Mucosa of stomach (tissue), 1 donor: ENCODE measurements around the gene RPLP2.

Experiments
- H3K27me3 ChIP-seq: one replicate; pipeline ENCODE4 v1.7.0; 2013; ENCODE audit warnings: mild to moderate bottlenecking, low read length; ENCODE audit not compliant: control insufficient read depth, insufficient read depth
- H3K36me3 ChIP-seq: one replicate; pipeline ENCODE4 v1.7.0; 2013; ENCODE audit warnings: low read length; ENCODE audit not compliant: control insufficient read depth, insufficient read depth
- H3K4me1 ChIP-seq: one replicate; pipeline ENCODE4 v1.7.0; 2013; ENCODE audit warnings: mild to moderate bottlenecking, low read length; ENCODE audit not compliant: control insufficient read depth, insufficient read depth
- H3K4me3 ChIP-seq: one replicate; pipeline ENCODE4 v1.7.0; 2013; ENCODE audit warnings: low read length
- H3K9ac ChIP-seq: one replicate; pipeline ENCODE4 v1.7.0; 2013; ENCODE audit warnings: mild to moderate bottlenecking, low read length, moderate library complexity
- H3K9me3 ChIP-seq: one replicate; pipeline ENCODE4 v1.7.0; 2013; ENCODE audit warnings: mild to moderate bottlenecking, low read length, moderate library complexity; ENCODE audit not compliant: control insufficient read depth
- donor health status: Pancreatic carcinoma.

The RPLP2 gene

GRCh38 chr11:766936-767210 lies 42.9 kb upstream of the RPLP2 start:
- no peaks in the 10 kb centered on the region for H3K27me3 ChIP-seq
- peaks cover 10% of the 10 kb centered on the region for H3K36me3 ChIP-seq
- H3K9me3 ChIP-seq: no peaks in the 10 kb centered on the region

GRCh38 chr11:767238-767637 lies 42.5 kb upstream of the RPLP2 start:
- no peaks in the 10 kb centered on the region for H3K9me3 ChIP-seq
- no peak overlapping the region for H3K4me3 ChIP-seq
- H3K27me3 ChIP-seq: no peaks in the 10 kb centered on the region
- H3K9ac ChIP-seq: no peak overlapping the region
- peaks cover 10% of the 10 kb centered on the region for H3K36me3 ChIP-seq
- peaks cover 14% of the 10 kb centered on the region for H3K4me1 ChIP-seq

More at GRCh38 chr11:766936-767210, 42.9 kb upstream of the RPLP2 start:
- H3K4me1 ChIP-seq: peaks cover 16% of the 10 kb centered on the region
- H3K9ac ChIP-seq: no peak overlapping the region
- H3K4me3 ChIP-seq: no peak overlapping the region

- no peaks in the 10 kb centered on the region for H3K9me3 ChIP-seq
- peaks cover 1% of the 10 kb centered on the region for H3K4me1 ChIP-seq
- H3K27me3 ChIP-seq: no peaks in the 10 kb centered on the region
- H3K4me3 ChIP-seq: no peak overlapping the region
- H3K9ac ChIP-seq: no peak overlapping the region
- H3K36me3 ChIP-seq: peaks cover 6% of the 10 kb centered on the region
Measured at GRCh38 chr11:769887-770641, 39.7 kb upstream of the RPLP2 start.

- H3K36me3 ChIP-seq: peaks cover 6% of the 10 kb centered on the region
Measured at GRCh38 chr11:770642-771616, 38.8 kb upstream of the RPLP2 start.

GRCh38 chr11:771617-772204 lies 38.1 kb upstream of the RPLP2 start:
- peaks cover 13% of the 10 kb centered on the region for H3K4me1 ChIP-seq
- H3K9me3 ChIP-seq: no peaks in the 10 kb centered on the region
- no peaks in the 10 kb centered on the region for H3K27me3 ChIP-seq
- H3K4me3 ChIP-seq: no peak overlapping the region
- H3K36me3 ChIP-seq: no peaks in the 10 kb centered on the region
- no peak overlapping the region for H3K9ac ChIP-seq

More at GRCh38 chr11:770642-771616, 38.8 kb upstream of the RPLP2 start:
- Histone ChIP-seq H3K27me3 (no peaks in the 10 kb centered on the region), H3K9me3 (no peaks in the 10 kb centered on the region), H3K4me1 (peaks cover 7% of the 10 kb centered on the region), H3K9ac (no peak overlapping the region), H3K4me3 (no peak overlapping the region)

- Histone ChIP-seq H3K4me1 (peaks cover 14% of the 10 kb centered on the region), H3K4me3 (no peak overlapping the region), H3K36me3 (no peaks in the 10 kb centered on the region), H3K9ac (no peak overlapping the region), H3K27me3 (no peaks in the 10 kb centered on the region), H3K9me3 (no peaks in the 10 kb centered on the region)
Measured at GRCh38 chr11:772429-773390, 37.1 kb upstream of the RPLP2 start.

- no peaks in the 10 kb centered on the region for H3K9me3 ChIP-seq
- H3K4me3 ChIP-seq: no peak overlapping the region
- H3K4me1 ChIP-seq: peaks cover 19% of the 10 kb centered on the region
- H3K27me3 ChIP-seq: no peaks in the 10 kb centered on the region
- H3K9ac ChIP-seq: no peak overlapping the region
- H3K36me3 ChIP-seq: no peaks in the 10 kb centered on the region
Measured at GRCh38 chr11:773425-773824, 36.3 kb upstream of the RPLP2 start.

GRCh38 chr11:773830-774229 lies 35.9 kb upstream of the RPLP2 start:
- peaks cover 19% of the 10 kb centered on the region for H3K4me1 ChIP-seq
- H3K36me3 ChIP-seq: no peaks in the 10 kb centered on the region
- H3K9ac ChIP-seq: no peak overlapping the region
- H3K27me3 ChIP-seq: no peaks in the 10 kb centered on the region
- H3K9me3 ChIP-seq: no peaks in the 10 kb centered on the region
- no peak overlapping the region for H3K4me3 ChIP-seq

- H3K27me3 ChIP-seq: no peaks in the 10 kb centered on the region
- no peaks in the 10 kb centered on the region for H3K36me3 ChIP-seq
- peaks cover 19% of the 10 kb centered on the region for H3K4me1 ChIP-seq
- no peak overlapping the region for H3K9ac ChIP-seq
- no peaks in the 10 kb centered on the region for H3K9me3 ChIP-seq
- no peak overlapping the region for H3K4me3 ChIP-seq
Measured at GRCh38 chr11:774873-775592, 34.7 kb upstream of the RPLP2 start.

GRCh38 chr11:776263-776560 lies 33.6 kb upstream of the RPLP2 start:
- H3K27me3 ChIP-seq: no peaks in the 10 kb centered on the region
- H3K4me1 ChIP-seq: peaks cover 19% of the 10 kb centered on the region
- peak overlapping the region; percentile 36 for H3K4me3 ChIP-seq
- H3K9ac ChIP-seq: peak overlapping the region; percentile 70
- H3K9me3 ChIP-seq: no peaks in the 10 kb centered on the region
- H3K36me3 ChIP-seq: no peaks in the 10 kb centered on the region
